OCI-LY1 (cell line): ENCODE data around the gene BRPF1.

ENCODE experiments used
- H2AFZ ChIP-seq: fragments of 200-600 bp; sonication (generic), shearing (Covaris generic); 2 replicates; pipeline ENCODE4 v1.6.0; 2014; ENCODE audit warnings: antibody characterized with exemption, mild to moderate bottlenecking, low read length
- H3F3A ChIP-seq: fragments of 200-600 bp; sonication (generic), shearing (Covaris generic); 2 replicates; pipeline ENCODE4 v1.6.0; 2014; ENCODE audit warnings: mild to moderate bottlenecking, antibody characterized with exemption, low read length, moderate library complexity; ENCODE audit not compliant: insufficient read depth
- H3K27ac ChIP-seq: fragments of 200-600 bp; sonication (generic); 2 replicates; pipeline ENCODE4 v1.5.1; 2014; ENCODE audit warnings: low read length, mixed run types, mild to moderate bottlenecking, low read depth; ENCODE audit not compliant: poor library complexity, severe bottlenecking
- H3K27me3 ChIP-seq: fragments of 200-600 bp; sonication (generic); 2 replicates; pipeline ENCODE4 v1.6.0; 2014; ENCODE audit warnings: antibody characterized with exemption, mild to moderate bottlenecking, low read length, moderate library complexity; ENCODE audit not compliant: insufficient read depth
- H3K36me3 ChIP-seq: fragments of 200-600 bp; sonication (generic); 2 replicates; pipeline ENCODE4 v1.6.1; 2014; ENCODE audit warnings: mild to moderate bottlenecking, antibody characterized with exemption, low read length, moderate library complexity, mixed read lengths; ENCODE audit not compliant: insufficient read depth
- H3K4me1 ChIP-seq: fragments of 200-600 bp; sonication (generic); 2 replicates; pipeline ENCODE4 v1.5.1; 2014; ENCODE audit warnings: mild to moderate bottlenecking, low read length, moderate library complexity; ENCODE audit not compliant: insufficient read depth, severe bottlenecking
- H3K4me2 ChIP-seq: fragments of 200-600 bp; sonication (generic), shearing (Covaris generic); 2 replicates; pipeline ENCODE4 v1.6.1; 2014; ENCODE audit warnings: low read length
- H3K4me3 ChIP-seq: fragments of 200-600 bp; sonication (generic); 2 replicates; pipeline ENCODE4 v1.5.1; 2014; ENCODE audit warnings: low read length, low read depth, mild to moderate bottlenecking, mixed read lengths; ENCODE audit not compliant: poor library complexity, severe bottlenecking
- H3K79me2 ChIP-seq: fragments of 200-600 bp; shearing (Covaris generic); 2 replicates; pipeline ENCODE4 v1.6.1; 2016; ENCODE audit warnings: mixed run types, low read length, mixed read lengths; ENCODE audit not compliant: insufficient read depth
- H3K9ac ChIP-seq: fragments of 200-600 bp; sonication (generic), shearing (Covaris generic); 2 replicates; pipeline ENCODE4 v1.6.1; 2014; ENCODE audit warnings: mild to moderate bottlenecking, low read length, mixed read lengths
- H3K9me2 ChIP-seq: fragments of 200-600 bp; sonication (generic), shearing (Covaris generic); 2 replicates; pipeline ENCODE4 v1.6.1; 2014; ENCODE audit warnings: low read depth, mild to moderate bottlenecking, low read length, mixed read lengths
- H3K9me3 ChIP-seq: fragments of 200-600 bp; shearing (Covaris generic); 2 replicates; pipeline ENCODE4 v1.6.1; 2014; ENCODE audit warnings: low read length, mixed read lengths
- H4K20me1 ChIP-seq: fragments of 200-600 bp; sonication (generic), shearing (Covaris generic); 2 replicates; pipeline ENCODE4 v1.6.0; 2016; ENCODE audit warnings: mild to moderate bottlenecking, low read length; ENCODE audit not compliant: insufficient read depth
- CTCF ChIP-seq: fragments of 200-600 bp; sonication (generic), shearing (Covaris generic); IDR thresholded peaks from 2 replicates; pipeline ENCODE4 v1.5.1; 2017; ENCODE audit warnings: mild to moderate bottlenecking, antibody characterized with exemption, low read length, moderate library complexity, mixed read lengths
- EZH2 ChIP-seq: fragments of 200-600 bp; sonication (generic), shearing (Covaris generic); IDR thresholded peaks from 2 replicates; pipeline ENCODE4 v1.8.0; 2017; ENCODE audit warnings: borderline replicate concordance, mixed run types, mild to moderate bottlenecking, antibody characterized with exemption, low read length, moderate library complexity, mixed read lengths

BRPF1 gene

GRCh38 chr3:9712415-9712814, 19.1 kb upstream of the BRPF1 start:
- Histone ChIP-seq H3K4me2 (no peak overlapping the region), H3K9ac (no peak overlapping the region)

DNA sequence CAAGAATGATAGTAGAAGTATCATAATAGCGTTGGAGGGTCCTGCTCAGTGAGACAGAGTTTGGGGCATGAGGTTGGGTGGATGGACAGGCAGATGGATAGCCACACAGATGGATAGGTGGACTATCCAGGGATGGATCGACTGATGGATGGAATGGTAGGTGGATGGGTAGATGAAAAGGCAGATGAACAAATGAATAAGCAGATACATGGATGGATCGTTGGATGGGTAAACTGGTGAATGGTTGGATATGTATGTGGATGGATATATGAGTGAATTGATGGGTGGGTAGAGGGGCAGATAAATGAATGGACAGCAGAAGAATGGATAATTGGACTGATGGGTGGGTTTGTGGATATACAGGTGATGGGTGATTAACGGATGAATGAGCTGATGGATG, 18.4 kb upstream of the BRPF1 start:
- Histone ChIP-seq H2AFZ (no peak overlapping the region), H3K36me3 (no peaks in the 10 kb centered on the region), H3K27ac (no peak overlapping the region), H3K9me2 (no peaks in the 10 kb centered on the region), H3K4me3 (no peak overlapping the region), H3K9ac (no peak overlapping the region), H3K4me1 (no peaks in the 10 kb centered on the region), H3K9me3 (no peaks in the 10 kb centered on the region), H4K20me1 (no peaks in the 10 kb centered on the region), H3K27me3 (peaks cover 10% of the 10 kb centered on the region), H3F3A (no peaks in the 10 kb centered on the region), H3K4me2 (no peak overlapping the region), H3K79me2 (no peaks in the 10 kb centered on the region)
- TF ChIP-seq EZH2, result no peak
- no peak for TF ChIP-seq CTCF

More at GRCh38 chr3:9712415-9712814, 19.1 kb upstream of the BRPF1 start:
- Histone ChIP-seq H2AFZ (no peak overlapping the region), H3K9me2 (no peaks in the 10 kb centered on the region), H3K27ac (no peak overlapping the region), H3K27me3 (peaks cover 7% of the 10 kb centered on the region), H3K9me3 (no peaks in the 10 kb centered on the region), H3K36me3 (no peaks in the 10 kb centered on the region), H3K4me3 (no peak overlapping the region), H3K79me2 (no peaks in the 10 kb centered on the region), H3K4me1 (no peaks in the 10 kb centered on the region), H4K20me1 (no peaks in the 10 kb centered on the region), H3F3A (no peaks in the 10 kb centered on the region)
- TF ChIP-seq EZH2 (no peak), CTCF (no peak)

DNA sequence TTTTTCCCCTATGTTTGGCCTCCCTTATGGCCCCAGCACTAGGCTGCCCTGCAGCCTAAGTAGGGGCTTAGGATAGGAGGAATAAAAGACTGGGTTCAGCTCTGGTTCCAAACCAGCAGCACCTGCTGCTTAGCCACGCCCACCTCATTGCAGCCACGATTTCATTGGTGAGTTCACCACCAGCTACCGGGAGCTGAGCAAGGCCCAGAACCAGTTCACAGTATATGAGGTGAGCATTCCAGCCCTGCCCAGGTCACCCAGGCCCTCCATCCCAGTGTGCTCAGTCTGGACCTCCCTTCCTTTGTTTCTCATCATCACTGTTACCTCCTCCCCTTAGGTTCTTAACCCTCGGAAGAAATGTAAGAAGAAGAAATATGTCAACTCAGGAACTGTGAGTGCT, 16.4 kb upstream of the BRPF1 start:
- no peaks in the 10 kb centered on the region for H3F3A ChIP-seq
- no peak overlapping the region for H2AFZ ChIP-seq
- no peaks in the 10 kb centered on the region for H3K9me2 ChIP-seq
- H3K36me3 ChIP-seq, result no peaks in the 10 kb centered on the region
- H3K27me3 ChIP-seq, result peaks cover 13% of the 10 kb centered on the region
- H3K4me1 ChIP-seq, result no peaks in the 10 kb centered on the region
- H3K27ac ChIP-seq, result no peak overlapping the region
- TF ChIP-seq EZH2, result no peak
- no peak overlapping the region for H3K4me3 ChIP-seq
- H3K9me3 ChIP-seq, result no peaks in the 10 kb centered on the region
- H3K4me2 ChIP-seq, result no peak overlapping the region
- H3K79me2 ChIP-seq, result no peaks in the 10 kb centered on the region
- no peak overlapping the region for H3K9ac ChIP-seq
- H4K20me1 ChIP-seq, result no peaks in the 10 kb centered on the region

DNA sequence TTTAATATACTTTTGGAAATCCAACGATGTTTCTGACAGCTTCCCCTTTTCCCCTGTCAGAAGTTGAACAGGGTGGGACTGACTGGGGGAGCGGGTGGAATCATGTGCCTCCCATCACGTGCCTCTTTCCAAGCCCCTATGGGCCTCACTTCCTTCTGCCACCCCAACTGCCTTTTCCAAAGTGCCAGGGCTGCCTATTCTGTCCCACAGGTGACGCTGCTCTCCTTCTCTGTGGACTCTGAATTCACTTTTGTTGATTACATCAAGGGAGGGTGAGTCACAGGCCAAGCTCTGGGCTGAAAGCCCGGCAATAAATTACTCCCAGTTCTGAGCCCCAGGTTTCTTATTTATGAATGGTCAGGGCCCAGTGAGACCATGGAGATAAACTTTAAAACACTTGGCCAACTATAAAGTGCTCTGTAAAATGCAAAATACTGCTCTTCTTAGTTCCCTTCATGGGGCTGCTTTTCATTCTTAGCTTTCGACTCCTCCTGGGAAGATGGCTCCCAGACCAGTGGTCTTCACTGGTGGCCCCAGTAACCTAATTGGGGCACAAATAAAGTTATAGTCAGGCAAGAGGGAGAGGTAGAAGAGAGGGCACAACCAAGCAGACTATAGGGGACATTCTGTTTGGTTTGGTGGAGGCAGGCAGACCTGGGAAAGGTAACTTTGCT, 15.6 kb upstream of the BRPF1 start:
- H2AFZ ChIP-seq, result no peak overlapping the region
- H3K79me2 ChIP-seq, result no peaks in the 10 kb centered on the region
- H3K9me2 ChIP-seq, result no peaks in the 10 kb centered on the region
- no peak overlapping the region for H3K27ac ChIP-seq
- no peaks in the 10 kb centered on the region for H3K4me1 ChIP-seq
- TF ChIP-seq CTCF, result no peak
- no peaks in the 10 kb centered on the region for H4K20me1 ChIP-seq
- no peaks in the 10 kb centered on the region for H3K36me3 ChIP-seq
- no peaks in the 10 kb centered on the region for H3F3A ChIP-seq
- H3K4me2 ChIP-seq, result no peak overlapping the region
- H3K27me3 ChIP-seq, result peaks cover 13% of the 10 kb centered on the region
- no peaks in the 10 kb centered on the region for H3K9me3 ChIP-seq
- H3K4me3 ChIP-seq, result no peak overlapping the region
- H3K9ac ChIP-seq, result no peak overlapping the region
